GM18951 (cell line): ENCODE measurements around the gene COL23A1.

Experiments
- POLR2A ChIP-seq: IDR thresholded peaks from 4 replicates; pipeline ENCODE4 v1.6.1; 2011; ENCODE audit warnings: mild to moderate bottlenecking; ENCODE audit not compliant: insufficient read length, insufficient read depth; ENCODE audit errors: extremely low read depth
- in situ Hi-C: fragments of 300-500 bp; cut with MboI; formaldehyde crosslinking; loops from one replicate; pipeline ENCODE4 v1.12.0; 2022; ENCODE audit warnings: low sequenced_read_pairs, mixed read lengths, inconsistent platforms; ENCODE audit not compliant: unreplicated experiment

COL23A1 gene

GRCh38 chr5:178415353-178415752 lies 174.8 kb downstream of the COL23A1 start:
- TF ChIP-seq POLR2A = no peak
- in situ Hi-C loops = no loop called here

GRCh38 chr5:178413988-178414387 lies 176.2 kb downstream of the COL23A1 start:
- no peak for TF ChIP-seq POLR2A
- in situ Hi-C loops = no loop called here

- in situ Hi-C loops = no loop called here
- TF ChIP-seq POLR2A = no peak
Measured at GRCh38 chr5:178411083-178411482, 179.1 kb downstream of the COL23A1 start.

- in situ Hi-C loops = no loop called here
Measured at GRCh38 chr5:178407646-178408045, 182.5 kb downstream of the COL23A1 start.

GRCh38 chr5:178404987-178405386 lies 185.2 kb downstream of the COL23A1 start:
- TF ChIP-seq POLR2A = no peak
- in situ Hi-C loops = no loop called here

More at GRCh38 chr5:178407646-178408045, 182.5 kb downstream of the COL23A1 start:
- no peak for TF ChIP-seq POLR2A

- no peak for TF ChIP-seq POLR2A
- in situ Hi-C loops = no loop called here
Measured at GRCh38 chr5:178403956-178404600, 186.1 kb downstream of the COL23A1 start.

- TF ChIP-seq POLR2A = no peak
- in situ Hi-C loops = no loop called here
Measured at GRCh38 chr5:178403351-178403750, 186.8 kb downstream of the COL23A1 start.

GRCh38 chr5:178399701-178400095 lies 190.5 kb downstream of the COL23A1 start:
- no peak for TF ChIP-seq POLR2A
- in situ Hi-C loops = no loop called here

GRCh38 chr5:178398901-178399700 lies 191.1 kb downstream of the COL23A1 start:
- no peak for TF ChIP-seq POLR2A
- in situ Hi-C loops = no loop called here

GRCh38 chr5:178396796-178397720 lies 193.1 kb downstream of the COL23A1 start:
- in situ Hi-C loops = no loop called here
- no peak for TF ChIP-seq POLR2A

- in situ Hi-C loops = no loop called here
- TF ChIP-seq POLR2A = no peak
Measured at GRCh38 chr5:178394074-178394473, 196.1 kb downstream of the COL23A1 start.

GRCh38 chr5:178392931-178393394 lies 197.2 kb downstream of the COL23A1 start:
- no peak for TF ChIP-seq POLR2A

GRCh38 chr5:178392386-178392785 lies 197.8 kb downstream of the COL23A1 start:
- in situ Hi-C loops = no loop called here
- TF ChIP-seq POLR2A = no peak

More at GRCh38 chr5:178392931-178393394, 197.2 kb downstream of the COL23A1 start:
- in situ Hi-C loops = no loop called here
